HG02571 (cell line): ENCODE results near the gene KRT76.

Source experiments
- ATAC-seq: cut with Tn5 transposase; IDR thresholded peaks from one replicate; pipeline ENCODE4 v1.9.1; 2021; ENCODE audit warnings: mild to moderate bottlenecking, moderate library complexity; ENCODE audit not compliant: unreplicated experiment

Gene KRT76

GRCh38 chr12:52776913-52777395 is at the start of gene KRT76:
TSS of gene KRT76 (minus strand) at chr12:52777345. CDS start at chr12:52777291, 54 bp downstream.
- ATAC-seq = no peak

GRCh38 chr12:52825961-52826360 is 48.8 kb upstream of the KRT76 start:
- ATAC-seq = no peak

- no peak for ATAC-seq
Measured at GRCh38 chr12:52824741-52825410, 47.7 kb upstream of the KRT76 start.

DNA sequence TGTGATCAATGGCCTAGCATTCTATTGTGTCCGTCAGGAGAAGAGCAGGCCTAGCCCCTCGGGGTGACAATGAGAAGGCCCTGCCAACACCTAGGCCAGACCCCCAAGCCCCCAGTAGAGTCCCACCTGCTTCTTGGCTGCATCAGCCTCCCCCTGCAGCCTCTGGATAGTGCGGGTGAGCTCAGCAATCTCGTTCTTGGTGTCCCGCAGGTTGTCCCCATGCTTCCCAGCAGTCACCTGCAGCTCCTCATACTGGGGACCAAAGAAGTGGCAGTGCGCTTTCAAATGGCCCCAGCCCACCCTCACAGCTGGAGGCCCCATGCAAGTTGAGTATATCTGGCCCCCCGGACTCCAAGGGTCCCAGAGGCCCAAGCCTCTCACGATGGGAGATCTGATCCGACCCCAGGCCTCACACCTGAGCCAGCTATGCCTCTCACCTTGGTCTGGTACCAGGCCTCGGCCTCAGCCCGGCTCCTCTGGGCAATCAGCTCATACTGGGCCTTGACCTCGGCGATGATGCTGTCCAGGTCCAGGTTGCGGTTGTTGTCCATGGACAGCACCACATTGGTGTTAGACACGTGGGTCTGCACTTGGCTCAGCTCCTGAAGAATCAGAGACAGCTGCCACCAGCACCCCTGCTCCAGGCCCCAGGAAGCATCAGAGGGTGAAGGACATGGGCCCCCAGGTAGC is 46.8 kb upstream of the KRT76 start:
- ATAC-seq = no peak

GRCh38 chr12:52822771-52823510 is 45.8 kb upstream of the KRT76 start:
- ATAC-seq = no peak

GRCh38 chr12:52821826-52822660 is 44.9 kb upstream of the KRT76 start:
- ATAC-seq = no peak

GRCh38 chr12:52821071-52821730 is 44.1 kb upstream of the KRT76 start:
- ATAC-seq = no peak

DNA sequence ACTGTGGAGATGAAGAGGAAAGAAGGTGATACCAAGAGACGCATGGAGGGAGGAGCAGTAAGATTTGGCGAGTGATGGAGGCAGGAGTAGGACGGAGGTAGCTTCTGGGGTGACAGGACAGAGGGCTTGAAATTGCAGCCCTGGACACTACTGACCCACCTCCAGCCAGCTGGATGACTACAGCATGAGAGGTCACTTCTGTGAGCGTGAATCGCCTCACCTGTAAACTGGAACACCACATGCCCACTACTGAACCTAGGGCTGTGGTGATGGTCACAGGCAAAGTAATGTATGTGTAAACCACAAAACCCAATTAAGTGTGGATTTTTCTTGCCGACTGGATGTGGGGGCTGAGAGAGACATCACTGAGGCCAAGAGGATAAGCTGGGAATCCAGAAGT is 43.4 kb upstream of the KRT76 start:
- no peak for ATAC-seq

DNA sequence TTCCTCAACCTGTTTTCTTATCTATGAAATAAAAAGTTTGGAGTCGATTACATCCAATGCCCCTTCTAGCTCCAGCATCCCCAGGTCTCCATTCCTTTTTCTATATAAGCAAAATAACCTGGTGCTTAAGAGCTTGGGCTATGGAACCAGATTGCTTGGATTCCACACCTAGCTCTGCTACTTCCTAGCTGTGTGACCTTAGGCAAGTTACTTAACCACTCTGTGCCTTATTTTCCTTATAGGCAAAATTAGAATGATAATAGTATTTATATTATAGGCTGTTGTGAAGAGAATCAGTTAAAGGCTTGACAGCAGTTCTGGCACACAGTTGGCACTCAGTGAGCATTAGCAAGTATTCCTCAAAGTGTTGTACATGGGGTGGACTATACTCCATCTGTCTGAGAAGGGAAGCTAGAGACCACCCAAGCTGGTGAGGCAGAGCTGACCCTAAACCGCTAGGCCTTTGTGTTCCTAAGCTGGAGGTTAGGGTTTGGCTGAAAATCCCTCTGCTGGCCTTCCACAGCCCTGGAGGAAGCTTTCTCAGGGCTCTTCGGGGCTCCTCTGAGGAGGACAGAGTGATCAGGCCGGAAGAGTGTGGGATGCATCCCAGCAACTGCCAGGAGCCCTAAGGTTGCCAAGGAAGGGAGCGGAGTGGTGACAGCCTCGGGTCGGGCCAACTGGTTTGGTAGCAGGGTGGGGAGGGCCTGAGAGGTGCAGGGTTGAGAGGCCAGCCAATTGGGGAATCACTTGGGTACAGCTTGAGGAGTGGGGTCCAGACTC is 42.8 kb upstream of the KRT76 start:
- ATAC-seq = no peak

DNA sequence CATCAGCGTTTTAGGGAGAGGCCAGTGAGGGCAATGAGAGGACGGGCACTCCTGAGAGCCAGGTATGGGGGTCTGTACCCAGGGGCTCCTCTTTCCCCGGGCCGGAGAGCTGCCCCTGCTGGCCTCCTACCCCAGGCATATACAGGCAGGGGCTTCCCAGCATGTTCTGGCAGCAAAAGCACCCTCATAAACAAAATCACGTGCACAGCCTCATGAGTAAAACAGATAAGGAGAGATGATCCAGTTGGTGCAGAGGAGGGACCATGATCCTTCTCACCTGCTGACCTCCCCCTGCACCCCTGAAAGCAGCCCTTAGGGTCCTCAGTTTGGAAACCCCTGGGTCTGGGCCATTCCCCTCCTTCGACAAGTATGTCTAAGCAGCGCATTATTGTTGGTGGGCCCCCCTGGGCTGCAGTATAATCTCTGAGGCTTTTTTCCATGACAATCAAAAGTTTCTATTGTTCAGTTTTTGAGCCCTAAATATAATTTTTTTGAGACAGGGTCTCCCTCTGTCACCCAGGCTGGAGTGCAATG is 41.8 kb upstream of the KRT76 start:
- ATAC-seq = no peak

DNA sequence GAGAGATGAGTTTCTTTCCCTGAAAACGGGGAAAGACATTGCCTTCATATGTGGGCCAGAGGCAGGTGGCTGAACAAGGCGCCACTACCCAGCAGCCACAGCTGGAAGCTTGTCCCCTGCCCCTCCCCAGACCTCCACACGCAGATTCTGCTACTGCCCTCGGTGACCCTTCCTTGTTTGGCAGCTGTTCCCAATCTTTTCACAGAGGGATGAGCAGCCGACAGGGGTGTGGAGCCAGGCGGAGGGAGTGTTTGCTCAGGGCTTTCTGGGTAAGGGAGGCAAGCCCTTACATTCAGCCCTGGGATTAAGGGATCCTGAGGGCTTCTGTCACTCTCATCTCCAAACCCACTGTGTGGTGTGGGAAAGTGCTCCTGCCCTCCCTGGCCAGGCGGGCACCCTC is 41.2 kb upstream of the KRT76 start:
- no peak for ATAC-seq

GRCh38 chr12:52817699-52818238 is 40.6 kb upstream of the KRT76 start:
- no peak for ATAC-seq

DNA sequence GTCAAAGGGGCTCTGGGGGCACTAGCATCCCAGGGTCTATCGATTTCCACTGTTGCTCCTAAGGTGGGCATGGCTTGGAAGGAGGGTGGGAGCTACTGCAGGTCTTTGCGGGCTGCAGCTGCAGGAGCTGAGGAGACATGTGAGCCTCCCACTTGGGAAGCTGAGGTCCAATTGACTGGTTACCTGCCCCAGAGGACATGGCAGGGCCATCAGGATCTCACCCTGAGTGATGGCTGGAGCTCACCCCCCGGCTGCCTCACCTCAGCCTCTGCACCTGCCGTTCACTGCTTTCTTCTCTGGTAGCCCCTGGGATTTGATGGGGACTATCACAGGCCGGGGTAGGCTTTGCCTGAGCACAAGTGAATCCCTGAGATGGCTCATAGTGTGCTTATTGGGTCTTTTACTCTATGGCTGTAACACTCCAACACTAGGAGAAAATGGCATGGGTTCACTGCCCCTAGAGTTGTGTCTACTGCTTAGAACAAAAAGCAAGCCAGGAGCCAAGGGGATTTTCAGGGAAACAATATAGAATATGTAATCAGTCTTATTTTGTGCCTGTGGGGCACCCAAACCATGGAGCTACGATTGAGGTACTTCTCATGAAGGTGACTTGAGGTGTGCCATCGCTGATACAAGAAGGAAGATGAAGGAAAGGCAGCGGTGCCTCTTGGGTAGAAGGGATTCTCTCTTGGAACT is 40.0 kb upstream of the KRT76 start:
- no peak for ATAC-seq

DNA sequence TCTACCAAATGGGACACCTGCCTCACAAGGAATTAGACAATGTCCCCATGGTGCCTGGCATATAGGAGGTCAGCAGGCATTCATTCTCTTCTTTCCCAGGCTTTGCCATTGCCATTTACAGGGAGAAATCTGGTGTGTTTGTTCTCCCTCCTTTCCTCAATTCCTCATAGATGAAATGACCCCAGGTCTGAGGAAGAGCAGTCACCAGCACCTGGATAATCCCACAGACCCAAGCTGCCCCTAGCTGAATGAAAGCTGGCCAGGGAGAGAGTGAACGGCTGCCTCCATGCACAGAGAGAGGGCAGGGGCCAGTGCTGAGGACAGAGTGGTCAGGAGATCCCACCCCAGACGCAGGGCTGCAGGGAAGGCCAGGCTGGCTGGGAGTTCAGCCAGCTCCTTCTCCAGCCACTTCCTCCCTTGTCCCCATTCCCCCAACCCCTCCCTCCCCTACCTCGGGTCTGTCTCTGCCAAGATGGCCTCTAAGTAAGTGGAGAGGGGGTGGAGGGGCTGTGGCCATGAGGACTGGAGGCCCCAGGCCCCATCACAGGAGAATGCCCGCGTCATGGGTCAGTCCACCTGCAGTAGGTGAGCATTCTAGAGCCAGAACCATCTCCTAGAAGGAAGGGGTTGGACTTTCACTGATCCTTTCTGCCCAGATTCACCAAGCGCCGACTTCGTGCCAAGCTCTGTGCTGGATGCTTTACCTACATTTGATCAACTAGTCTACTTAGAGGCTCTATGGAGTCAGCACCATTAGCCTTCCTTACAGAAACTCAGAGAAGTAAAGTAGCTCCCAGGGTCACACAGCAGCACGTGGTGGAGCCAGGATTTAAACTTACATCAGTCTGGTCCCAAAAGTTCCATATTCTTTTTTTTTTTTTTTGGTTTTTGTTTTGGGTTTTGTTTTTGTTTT is 38.8 kb upstream of the KRT76 start:
- no peak for ATAC-seq

DNA sequence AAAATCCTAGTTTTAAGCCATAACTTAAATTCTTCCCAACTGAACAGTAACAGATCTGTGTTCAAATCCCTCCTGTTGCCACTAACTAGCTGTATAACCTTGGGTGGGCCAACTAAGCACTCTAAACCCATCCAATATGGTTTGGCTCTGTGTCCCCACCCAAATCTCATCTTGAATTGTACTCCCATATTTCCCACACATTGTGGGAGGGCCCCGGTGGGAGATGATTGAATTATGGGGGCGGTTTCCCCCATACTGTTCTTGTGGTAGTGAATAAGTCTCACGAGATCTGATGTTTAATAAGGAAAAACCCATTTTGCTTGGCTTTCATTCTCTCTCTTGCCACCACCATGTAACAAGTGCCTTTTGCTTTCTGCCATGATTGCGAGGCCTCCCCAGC is 38.0 kb upstream of the KRT76 start:
- no peak for ATAC-seq

DNA sequence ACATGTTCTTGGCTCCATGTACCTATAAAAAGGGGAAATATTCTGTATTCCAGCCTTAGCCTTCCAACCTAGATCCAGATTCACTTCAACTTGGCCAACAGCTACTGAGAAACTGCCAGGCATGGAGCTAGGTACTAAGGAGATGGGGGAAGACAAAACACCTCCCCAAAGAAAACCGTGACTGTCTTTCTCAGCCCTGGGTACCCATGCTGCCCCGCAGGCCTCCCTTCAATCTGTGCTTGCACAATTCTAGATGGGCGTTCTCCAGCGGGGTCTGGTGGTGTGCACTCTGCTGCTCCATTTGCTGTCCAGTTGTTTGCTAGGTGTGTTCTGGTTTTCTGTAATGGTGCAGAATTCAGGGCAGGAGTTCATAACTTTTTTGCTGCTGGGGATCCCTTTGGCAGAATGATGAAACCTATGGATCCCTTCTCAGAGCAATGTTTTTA is 37.6 kb upstream of the KRT76 start:
- no peak for ATAC-seq
